Smooth muscle cell of the brain vasculature (primary cell): ENCODE data around the gene SCCPDH.
"Not testable (repeated sequence)": the region's sequence is repeated elsewhere in the genome, so short reads cannot be mapped to it uniquely, and the experiment has no call there.

Experiments
- DNase-seq: peaks from one replicate; pipeline ENCODE4 v3.0.0-alpha.2; 2012; ENCODE audit warnings: low read depth, low spot score

Gene SCCPDH

GRCh38 chr1:246705368-246705767 lies 18.8 kb upstream of the SCCPDH start:
- DNase-seq: no peak

- DNase-seq: no peak
Observed at GRCh38 chr1:246708166-246708565, 16.0 kb upstream of the SCCPDH start.

GRCh38 chr1:246709196-246709595 lies 15.0 kb upstream of the SCCPDH start:
- no peak for DNase-seq

- no peak for DNase-seq
Observed at GRCh38 chr1:246709835-246710234, 14.4 kb upstream of the SCCPDH start.

GRCh38 chr1:246711548-246712003 lies 12.6 kb upstream of the SCCPDH start:
- no peak for DNase-seq

GRCh38 chr1:246712428-246712827 lies 11.8 kb upstream of the SCCPDH start:
- DNase-seq: not testable (repeated sequence)

- DNase-seq: not testable (repeated sequence)
Observed at GRCh38 chr1:246719361-246719760, 4.8 kb upstream of the SCCPDH start.

- DNase-seq: not testable (repeated sequence)
Observed at GRCh38 chr1:246720814-246721213, 3.4 kb upstream of the SCCPDH start.

GRCh38 chr1:246722720-246723119 lies 1.5 kb upstream of the SCCPDH start:
- no peak for DNase-seq

- DNase-seq: no peak
Observed at GRCh38 chr1:246724731-246725095, 504 bp downstream of the SCCPDH start.

GRCh38 chr1:246725191-246725590 lies 982 bp downstream of the SCCPDH start:
- no peak for DNase-seq

GRCh38 chr1:246726255-246726679 lies 2.1 kb downstream of the SCCPDH start:
- no peak for DNase-seq

- DNase-seq: no peak
Observed at GRCh38 chr1:246726881-246727280, 2.7 kb downstream of the SCCPDH start.

GRCh38 chr1:246727594-246727993 lies 3.4 kb downstream of the SCCPDH start:
- no peak for DNase-seq

GRCh38 chr1:246728311-246728710 lies 4.1 kb downstream of the SCCPDH start:
- no peak for DNase-seq

- DNase-seq: not testable (repeated sequence)
Observed at GRCh38 chr1:246729040-246729439, 4.8 kb downstream of the SCCPDH start.

- DNase-seq: no peak
Observed at GRCh38 chr1:246730839-246731238, 6.6 kb downstream of the SCCPDH start.

- DNase-seq: not testable (repeated sequence)
Observed at GRCh38 chr1:246731873-246732272, 7.7 kb downstream of the SCCPDH start.

GRCh38 chr1:246733704-246734103 lies 9.5 kb downstream of the SCCPDH start:
- no peak for DNase-seq

GRCh38 chr1:246734866-246735265 lies 10.7 kb downstream of the SCCPDH start:
- DNase-seq: no peak

GRCh38 chr1:246735735-246736134 lies 11.5 kb downstream of the SCCPDH start:
- no peak for DNase-seq

- no peak for DNase-seq
Observed at GRCh38 chr1:246742396-246742795, 18.2 kb downstream of the SCCPDH start.

- DNase-seq: not testable (repeated sequence)
Observed at GRCh38 chr1:246746155-246746554, 21.9 kb downstream of the SCCPDH start.

GRCh38 chr1:246748006-246748405 lies 23.8 kb downstream of the SCCPDH start:
- DNase-seq: no peak
